DOHH2 (cell line): ENCODE measurements around the gene XAF1.

Experiments
- CTCF ChIP-seq: fragments of 200-600 bp; sonication (generic); IDR thresholded peaks from one replicate; pipeline ENCODE4 v1.5.1; 2014; ENCODE audit warnings: antibody characterized with exemption, mild to moderate bottlenecking, low read depth, low read length; ENCODE audit not compliant: poor library complexity, severe bottlenecking
- EZH2phosphoT487 ChIP-seq: fragments of 200-600 bp; sonication (generic); IDR thresholded peaks from 2 replicates; pipeline ENCODE4 v1.6.1; 2017; ENCODE audit warnings: borderline replicate concordance, mild to moderate bottlenecking, antibody characterized with exemption, low read length, moderate library complexity, mixed read lengths

- no peak for TF ChIP-seq CTCF
- no peak for TF ChIP-seq EZH2phosphoT487
Observed at GRCh38 chr17:6706996-6707395, 48.9 kb upstream of the XAF1 start.
